H1 (cell line): ENCODE results near the gene NKTR.

Experiments used
- BCL11A ChIP-seq, 2 experiments: IDR thresholded peaks; one replicate each; pipeline ENCODE4 v1.6.1; 2011; ENCODE audit warnings: low read depth in 2 of 2, low read length in 2 of 2, mild to moderate bottlenecking in 2 of 2
- CREB1 ChIP-seq: IDR thresholded peaks from 2 replicates; pipeline ENCODE4 v1.6.1; 2012; ENCODE audit warnings: inconsistent platforms
- EZH2 ChIP-seq: fragments of 200-600 bp; sonication (generic); IDR thresholded peaks from 2 replicates; pipeline ENCODE4 v1.7.1; 2012; ENCODE audit warnings: low read depth, mild to moderate bottlenecking, moderate library complexity, low read length, inconsistent platforms; ENCODE audit not compliant: severe bottlenecking
- FOSL1 ChIP-seq: IDR thresholded peaks from 2 replicates; pipeline ENCODE4 v1.6.1; 2011; ENCODE audit warnings: mild to moderate bottlenecking, low read depth, low read length, moderate library complexity; ENCODE audit not compliant: insufficient read depth
- MAFK ChIP-seq: IDR thresholded peaks from 2 replicates; pipeline ENCODE4 v1.6.1; 2012; ENCODE audit warnings: low read depth, mild to moderate bottlenecking, improper control_type of control experiment, low read length
- POLR2A ChIP-seq, 2 experiments: IDR thresholded peaks; 1 replicate in 1 of 2; 2 replicates in 1 of 2; pipeline ENCODE4 v1.6.1; 2011; ENCODE audit warnings: low read depth in 2 of 2, low read length in 2 of 2, mild to moderate bottlenecking in 2 of 2; ENCODE audit errors: control extremely low read depth in 1 of 2
- POLR2AphosphoS5 ChIP-seq: IDR thresholded peaks from 2 replicates; pipeline ENCODE4 v1.6.1; 2011; ENCODE audit warnings: low read depth, low read length
- SP2 ChIP-seq: IDR thresholded peaks from 2 replicates; pipeline ENCODE4 v1.6.1; 2012; ENCODE audit warnings: mild to moderate bottlenecking, low read length, inconsistent platforms
- TAF1 ChIP-seq: IDR thresholded peaks from 2 replicates; pipeline ENCODE4 v1.6.1; 2011; ENCODE audit warnings: mild to moderate bottlenecking, low read depth, low read length
- TBP ChIP-seq: IDR thresholded peaks from 2 replicates; pipeline ENCODE4 v1.6.1; 2011; ENCODE audit warnings: low read depth, low read length, improper control_type of control experiment
- TF ChIP-seq, protein P1 (sequence below), 3 experiments: IDR thresholded peaks; 1 replicate in 2 of 3; 2 replicates in 1 of 3; pipeline versions ENCODE4 v1.5.1 to v1.6.1; 2011; ENCODE audit warnings: low read length in 3 of 3, mild to moderate bottlenecking in 3 of 3, inconsistent platforms in 2 of 3, low read depth in 1 of 3, moderate library complexity in 1 of 3; ENCODE audit not compliant: insufficient read depth in 1 of 3; ENCODE audit errors: control extremely low read depth in 1 of 3

DNA sequence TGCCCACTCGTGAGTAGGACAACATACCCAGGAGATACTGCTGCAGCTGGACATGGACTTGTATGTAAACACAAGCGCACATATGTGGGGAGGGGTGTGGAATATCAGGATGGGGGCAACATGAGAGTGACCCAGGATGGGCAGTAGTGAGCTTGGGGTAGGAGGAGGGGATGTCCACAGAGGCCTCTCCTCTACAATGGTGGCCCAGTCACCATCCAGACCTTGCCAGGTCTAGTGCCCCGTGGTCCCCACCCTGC, 52.7 kb downstream of the NKTR start:
- TF ChIP-seq, protein P1, sequence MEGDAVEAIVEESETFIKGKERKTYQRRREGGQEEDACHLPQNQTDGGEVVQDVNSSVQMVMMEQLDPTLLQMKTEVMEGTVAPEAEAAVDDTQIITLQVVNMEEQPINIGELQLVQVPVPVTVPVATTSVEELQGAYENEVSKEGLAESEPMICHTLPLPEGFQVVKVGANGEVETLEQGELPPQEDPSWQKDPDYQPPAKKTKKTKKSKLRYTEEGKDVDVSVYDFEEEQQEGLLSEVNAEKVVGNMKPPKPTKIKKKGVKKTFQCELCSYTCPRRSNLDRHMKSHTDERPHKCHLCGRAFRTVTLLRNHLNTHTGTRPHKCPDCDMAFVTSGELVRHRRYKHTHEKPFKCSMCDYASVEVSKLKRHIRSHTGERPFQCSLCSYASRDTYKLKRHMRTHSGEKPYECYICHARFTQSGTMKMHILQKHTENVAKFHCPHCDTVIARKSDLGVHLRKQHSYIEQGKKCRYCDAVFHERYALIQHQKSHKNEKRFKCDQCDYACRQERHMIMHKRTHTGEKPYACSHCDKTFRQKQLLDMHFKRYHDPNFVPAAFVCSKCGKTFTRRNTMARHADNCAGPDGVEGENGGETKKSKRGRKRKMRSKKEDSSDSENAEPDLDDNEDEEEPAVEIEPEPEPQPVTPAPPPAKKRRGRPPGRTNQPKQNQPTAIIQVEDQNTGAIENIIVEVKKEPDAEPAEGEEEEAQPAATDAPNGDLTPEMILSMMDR (IDR thresholded peaks at IDR 0.05; ENCODE audit: control extremely low read depth in 1 of 3, insufficient read depth in 1 of 3, low read depth in 1 of 3, low read length in 3 of 3) = no peak
- TF ChIP-seq POLR2A (IDR thresholded peaks at IDR 0.05; ENCODE audit: control extremely low read depth in 1 of 2, low read depth in 2 of 2, low read length in 2 of 2) (no peak), BCL11A (IDR thresholded peaks at IDR 0.05; ENCODE audit: low read depth in 2 of 2, low read length in 2 of 2) (no peak), TAF1 (no peak), POLR2AphosphoS5 (no peak), TBP (no peak), MAFK (no peak), EZH2 (no peak), CREB1 (no peak), SP2 (no peak), FOSL1 (no peak)
